Activated CD4-positive, alpha-beta T cell treated with anti-CD3 and anti-CD28 coated beads, Interleukin-2, amount 10 ng/mL, durations not matched to agents 7 days and 5 days (primary cell): ENCODE data around the gene DBET. TPM values are rescaled to one million over a fixed set of nuclear protein-coding genes. Genes with fewer than 3 reads are reported as not detected.

Source experiments
- total RNA-seq, 2 experiments: library from RNA; stranded (reverse); gene quantifications; one replicate each; pipeline ENCODE4 v1.2.3, GENCODE V29; 2021

DBET gene
- total RNA-seq, 2 experiments from 2014 or later = not detected

Other genes with a start within 250 kb of the DBET start
- 10 to 100 TPM; 54.0 to 61.2 TPM for gene FRG1, start 123.6 kb upstream of the DBET start, total RNA-seq
- not detected for gene FRG2, start 37.2 kb upstream of the DBET start, total RNA-seq
- gene DUX4, start 109.3 kb downstream of the DBET start, total RNA-seq = not detected